Measurements from ENCODE around the gene AGR2.

- TF ChIP-seq, protein P1, sequence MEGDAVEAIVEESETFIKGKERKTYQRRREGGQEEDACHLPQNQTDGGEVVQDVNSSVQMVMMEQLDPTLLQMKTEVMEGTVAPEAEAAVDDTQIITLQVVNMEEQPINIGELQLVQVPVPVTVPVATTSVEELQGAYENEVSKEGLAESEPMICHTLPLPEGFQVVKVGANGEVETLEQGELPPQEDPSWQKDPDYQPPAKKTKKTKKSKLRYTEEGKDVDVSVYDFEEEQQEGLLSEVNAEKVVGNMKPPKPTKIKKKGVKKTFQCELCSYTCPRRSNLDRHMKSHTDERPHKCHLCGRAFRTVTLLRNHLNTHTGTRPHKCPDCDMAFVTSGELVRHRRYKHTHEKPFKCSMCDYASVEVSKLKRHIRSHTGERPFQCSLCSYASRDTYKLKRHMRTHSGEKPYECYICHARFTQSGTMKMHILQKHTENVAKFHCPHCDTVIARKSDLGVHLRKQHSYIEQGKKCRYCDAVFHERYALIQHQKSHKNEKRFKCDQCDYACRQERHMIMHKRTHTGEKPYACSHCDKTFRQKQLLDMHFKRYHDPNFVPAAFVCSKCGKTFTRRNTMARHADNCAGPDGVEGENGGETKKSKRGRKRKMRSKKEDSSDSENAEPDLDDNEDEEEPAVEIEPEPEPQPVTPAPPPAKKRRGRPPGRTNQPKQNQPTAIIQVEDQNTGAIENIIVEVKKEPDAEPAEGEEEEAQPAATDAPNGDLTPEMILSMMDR (conservative IDR thresholded peaks at IDR 0.05 in 1 of 2, IDR thresholded peaks at IDR 0.05 in 1 of 2; ENCODE audit: low read depth in 1 of 2, low read length in 2 of 2): no peak
- TF ChIP-seq EZH2 (IDR thresholded peaks at IDR 0.05; ENCODE audit: low read length, missing control alignments): no peak
Observed at GRCh38 chr7:16791905-16792698, 12.7 kb downstream of the AGR2 start.
